ENCODE results near the gene AFAP1.

The AFAP1 gene

GRCh38 chr4:7841071-7841470 lies 98.6 kb downstream of the AFAP1 start:
- DNase-seq (ENCODE audit: low spot score) = no peak

- DNase-seq (ENCODE audit: low spot score) = no peak
Measured at GRCh38 chr4:7839856-7840255, 99.8 kb downstream of the AFAP1 start.

GRCh38 chr4:7838136-7838782 lies 101.4 kb downstream of the AFAP1 start:
- DNase-seq (ENCODE audit: low spot score) = no peak

DNA sequence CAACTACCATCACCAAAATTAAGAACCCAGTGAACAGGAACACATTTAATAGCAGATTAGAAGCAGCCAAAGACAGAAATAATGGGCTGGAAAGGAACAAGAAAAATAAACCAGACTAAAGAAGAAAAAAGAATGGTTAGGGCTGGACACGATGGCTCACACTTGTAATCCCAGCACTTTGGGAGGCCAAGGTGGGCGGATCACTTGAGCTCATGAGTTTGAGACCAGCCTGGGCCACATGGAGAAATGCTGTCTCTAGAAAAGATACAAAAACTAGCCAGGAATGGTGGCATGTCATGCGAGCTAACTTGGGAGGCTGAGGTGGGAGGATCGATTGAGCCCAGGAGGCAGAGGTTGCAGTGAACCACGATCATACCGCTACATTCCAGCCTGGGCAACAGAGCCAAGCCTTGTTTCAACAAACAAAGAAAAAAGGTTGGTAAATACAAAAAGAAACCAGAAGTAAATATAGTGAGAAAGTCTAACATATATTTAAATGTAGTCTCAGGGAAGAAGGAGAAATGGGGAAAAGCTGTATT lies 102.0 kb downstream of the AFAP1 start:
- no peak for DNase-seq (ENCODE audit: low spot score)

DNA sequence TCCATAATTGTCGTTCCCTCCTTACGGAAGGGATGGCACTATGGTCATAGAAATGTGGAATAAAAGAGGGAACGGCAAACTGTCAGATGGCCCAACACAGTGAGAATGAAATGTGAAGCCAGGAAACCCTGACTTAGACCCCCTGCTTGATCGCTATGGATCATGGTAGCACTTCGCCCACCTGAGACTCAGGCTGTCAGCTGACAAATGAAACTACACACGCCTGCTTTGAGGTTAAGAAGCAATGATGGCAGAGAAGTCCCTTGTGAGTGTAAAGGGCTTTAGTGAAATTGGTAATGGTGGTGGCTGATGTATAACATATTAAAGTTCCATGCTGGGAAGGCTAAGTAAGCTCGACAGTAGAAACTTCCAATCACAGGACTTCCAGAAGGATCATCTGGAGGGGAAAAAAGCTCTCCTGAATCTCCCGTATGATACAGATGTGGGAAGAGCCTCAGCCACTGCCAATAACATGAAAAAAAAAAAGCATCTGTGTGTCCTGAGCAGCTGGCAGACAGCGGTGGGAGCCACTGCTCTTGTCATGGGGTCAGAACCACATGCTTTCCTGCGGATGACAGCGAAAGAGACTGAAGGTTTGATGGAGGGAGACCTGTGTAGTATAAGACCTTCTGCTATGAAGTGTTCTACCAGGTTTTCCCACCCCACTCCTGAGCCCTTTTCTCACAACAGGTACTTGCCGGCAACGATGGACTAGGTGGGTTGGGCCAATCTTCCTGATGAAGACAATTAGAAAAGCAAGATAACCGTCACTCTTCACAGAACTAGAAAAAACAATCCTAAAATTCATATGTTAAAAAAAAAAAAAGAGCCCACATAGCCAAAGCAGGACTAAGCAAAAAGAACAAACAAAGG lies 107.6 kb downstream of the AFAP1 start:
- no peak for DNase-seq (ENCODE audit: low spot score)

DNA sequence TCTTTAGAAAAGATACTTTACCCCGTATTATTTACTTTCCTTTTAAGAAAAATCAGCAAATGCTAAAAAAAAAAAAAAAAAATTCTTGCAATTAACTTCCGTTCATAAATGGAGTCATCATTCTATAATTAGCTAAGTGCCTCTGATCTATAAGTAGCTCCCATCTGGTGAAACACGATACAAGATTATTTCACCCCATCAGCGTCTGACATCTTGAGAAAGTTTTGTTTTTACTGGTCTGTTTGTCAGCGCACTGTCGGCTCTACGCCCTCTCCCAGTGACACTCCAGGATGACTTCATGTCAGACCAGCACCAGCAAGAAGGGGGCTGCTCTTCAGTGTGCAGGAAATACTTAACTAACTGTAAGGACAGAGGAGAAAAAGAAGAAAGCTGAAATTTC lies 108.3 kb downstream of the AFAP1 start:
- no peak for DNase-seq (ENCODE audit: low spot score)

- no peak for DNase-seq (ENCODE audit: low spot score)
Measured at GRCh38 chr4:7830747-7831146, 108.9 kb downstream of the AFAP1 start.

GRCh38 chr4:7829652-7830580 lies 109.7 kb downstream of the AFAP1 start:
- DNase-seq (ENCODE audit: low spot score) = no peak

- no peak for DNase-seq (ENCODE audit: low spot score)
Measured at GRCh38 chr4:7828793-7829301, 110.8 kb downstream of the AFAP1 start.

DNA sequence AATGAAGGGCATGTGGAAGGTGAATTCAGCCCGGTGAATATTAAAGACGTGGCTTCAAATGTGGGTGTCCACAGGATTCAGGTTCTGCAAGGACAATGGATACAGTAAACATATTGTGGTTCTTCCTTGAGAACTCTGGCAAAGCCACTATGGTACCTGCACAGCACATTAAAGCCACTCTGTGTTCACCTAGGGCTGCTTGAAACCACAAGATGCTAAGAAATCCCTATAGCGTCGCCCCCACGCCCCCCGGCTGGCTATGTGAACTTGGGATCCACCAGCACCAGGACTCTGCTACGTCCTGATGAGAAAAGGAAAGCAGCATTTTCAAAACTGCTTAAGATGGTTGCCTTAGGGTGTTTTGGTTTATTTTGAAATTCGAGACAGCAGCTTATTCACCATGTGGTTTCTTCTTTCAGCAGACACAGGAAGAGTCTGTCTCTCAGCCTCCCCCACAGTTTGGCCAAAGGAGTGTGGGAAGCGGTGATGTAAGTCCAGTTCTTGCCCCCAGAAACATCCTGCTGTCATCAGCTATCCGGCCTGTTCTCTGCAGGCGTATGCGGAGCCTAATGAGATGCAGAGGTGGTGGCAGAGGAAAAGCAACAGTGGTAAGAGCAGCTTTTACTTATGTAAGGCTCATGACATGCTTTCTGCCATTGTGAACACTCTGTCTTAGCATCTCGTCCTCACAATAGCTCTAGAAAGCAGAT lies 111.5 kb downstream of the AFAP1 start:
- peak; percentile 76 for DNase-seq (ENCODE audit: low spot score)

- no peak for DNase-seq (ENCODE audit: low spot score)
Measured at GRCh38 chr4:7827566-7827965, 112.1 kb downstream of the AFAP1 start.

DNA sequence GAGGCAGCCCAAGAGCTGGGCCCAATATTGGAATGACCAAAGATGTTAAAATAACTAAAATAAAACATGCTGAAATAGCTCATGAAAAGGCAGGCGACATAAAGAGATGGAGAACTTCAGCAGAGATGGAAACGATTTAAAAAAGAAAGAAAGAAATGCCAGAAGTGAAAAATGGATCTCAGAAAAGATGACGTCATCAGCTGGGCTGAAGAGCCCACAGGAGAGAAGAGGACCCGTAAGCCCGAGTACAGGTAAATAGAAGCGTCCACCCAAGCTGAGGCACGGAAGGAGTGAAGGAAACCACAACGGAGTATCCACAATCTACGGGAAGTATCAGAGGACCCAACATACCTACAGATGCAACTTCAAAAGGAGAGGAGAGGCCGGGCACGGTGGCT lies 112.8 kb downstream of the AFAP1 start:
- DNase-seq (ENCODE audit: low spot score) = no peak

DNA sequence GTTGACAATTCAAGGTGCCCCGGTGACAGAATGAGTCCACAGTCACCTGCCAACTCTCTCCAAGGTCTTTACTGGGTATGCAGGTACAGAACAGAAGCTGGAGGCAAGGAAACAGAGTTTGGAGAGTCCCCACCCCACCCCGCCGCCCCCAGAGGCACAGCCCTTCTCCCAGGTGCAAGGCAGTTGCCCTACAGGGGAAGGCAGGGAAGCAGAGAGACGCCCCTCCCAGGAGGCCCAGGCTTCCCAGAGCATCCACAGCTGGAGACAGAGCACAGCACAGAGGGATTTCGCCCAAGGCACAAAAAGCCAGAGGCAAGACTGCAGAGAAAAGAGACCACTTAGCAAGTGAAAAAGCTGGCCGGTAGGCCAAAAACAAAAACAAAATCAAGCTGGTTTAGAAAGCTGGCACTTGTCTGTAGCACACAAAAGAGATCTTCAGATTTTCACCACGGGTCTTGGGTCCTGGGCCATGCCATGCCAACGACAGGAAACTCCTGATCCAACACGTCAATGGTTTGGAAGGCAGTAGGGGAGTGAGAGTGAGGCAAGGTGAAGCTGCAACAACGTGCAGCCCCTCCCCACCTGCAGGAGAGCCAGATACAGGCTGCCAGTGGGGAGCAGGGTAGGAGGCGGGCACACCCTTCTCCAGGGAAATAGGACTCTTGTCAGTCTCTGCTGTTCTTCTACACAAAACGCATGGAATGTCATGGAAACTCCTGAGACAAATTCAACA lies 113.3 kb downstream of the AFAP1 start:
- DNase-seq (ENCODE audit: low spot score) = no peak

DNA sequence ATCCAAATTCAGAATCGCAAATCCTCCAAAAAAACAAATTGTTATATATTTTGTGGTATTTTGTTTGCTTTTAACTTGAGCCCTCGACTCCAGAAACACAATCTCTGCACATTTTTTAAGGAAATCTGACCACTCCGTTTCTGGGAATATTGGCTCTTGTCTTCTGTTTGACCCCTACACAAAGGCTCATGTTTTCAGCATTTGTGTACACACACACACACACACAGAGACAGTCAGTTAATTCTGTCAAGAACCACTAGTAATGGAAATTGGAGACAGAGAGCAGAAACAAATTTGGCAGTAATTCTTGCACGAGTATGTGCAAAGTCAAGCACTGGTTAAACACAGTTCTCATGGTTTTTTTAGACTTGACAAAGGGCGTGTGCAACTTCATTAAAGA lies 115.4 kb downstream of the AFAP1 start:
- DNase-seq (ENCODE audit: low spot score) = no peak

GRCh38 chr4:7823416-7823824 lies 116.2 kb downstream of the AFAP1 start:
- no peak for DNase-seq (ENCODE audit: low spot score)

GRCh38 chr4:7822877-7823276 lies 116.8 kb downstream of the AFAP1 start:
- DNase-seq (ENCODE audit: low spot score) = no peak

DNA sequence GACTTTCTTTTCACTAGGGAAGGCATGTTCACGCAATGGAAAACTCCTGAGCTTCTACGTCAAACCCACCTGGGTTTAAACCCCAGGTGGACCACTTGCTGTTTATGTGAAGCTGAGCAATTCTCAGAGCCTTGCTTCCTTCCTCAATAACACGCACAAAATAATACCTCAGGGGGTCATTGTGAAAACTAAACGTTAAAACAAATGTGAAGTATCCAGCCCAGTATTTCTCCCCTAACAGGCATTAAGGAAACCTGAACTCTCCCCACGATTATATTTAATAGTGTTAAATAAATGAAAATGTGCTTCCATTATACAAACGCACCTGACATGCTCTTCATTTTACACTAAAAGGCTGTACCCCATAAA lies 117.5 kb downstream of the AFAP1 start:
- no peak for DNase-seq (ENCODE audit: low spot score)

DNA sequence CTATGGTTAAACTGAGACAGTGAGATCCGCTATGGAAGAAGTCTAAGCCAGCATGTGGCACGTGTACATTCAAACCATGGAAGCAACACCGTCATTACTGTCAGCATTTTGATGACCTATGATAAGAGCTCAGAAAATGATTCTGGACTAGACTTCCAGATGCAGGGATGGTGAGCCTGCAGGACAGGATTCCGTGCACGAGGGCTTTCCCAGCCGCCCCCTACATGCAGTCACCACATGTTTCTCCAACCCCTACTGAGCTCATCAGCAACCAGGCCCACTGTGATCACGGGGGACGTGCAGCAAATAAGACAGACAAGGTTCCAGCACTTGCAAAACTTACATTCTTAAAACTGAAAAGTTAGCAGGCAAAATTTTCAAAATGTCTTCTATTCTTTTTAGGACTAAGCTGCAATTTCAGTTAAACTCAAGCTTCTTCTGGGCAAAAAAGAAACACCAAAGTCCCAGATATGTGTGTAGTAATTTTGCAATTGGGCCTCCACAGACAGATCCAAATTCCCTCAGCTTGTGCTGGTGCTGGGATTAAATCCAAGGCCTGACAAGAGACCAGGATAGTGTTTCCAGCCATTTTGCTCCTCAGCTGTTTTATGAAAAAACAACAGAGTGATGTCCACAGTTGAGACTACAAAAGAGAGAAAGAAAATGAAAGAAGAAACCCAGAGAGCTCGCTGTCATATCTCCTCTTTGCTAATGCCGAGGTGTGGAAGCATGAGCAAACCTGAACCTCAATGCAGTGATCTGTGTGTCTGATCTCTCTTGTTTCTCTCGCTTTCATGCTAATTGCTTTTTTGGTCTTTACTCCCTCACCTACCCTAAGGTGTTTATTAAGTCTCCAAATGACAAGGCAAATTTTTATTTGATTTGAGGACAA lies 118.2 kb downstream of the AFAP1 start:
- no peak for DNase-seq (ENCODE audit: low spot score)

DNA sequence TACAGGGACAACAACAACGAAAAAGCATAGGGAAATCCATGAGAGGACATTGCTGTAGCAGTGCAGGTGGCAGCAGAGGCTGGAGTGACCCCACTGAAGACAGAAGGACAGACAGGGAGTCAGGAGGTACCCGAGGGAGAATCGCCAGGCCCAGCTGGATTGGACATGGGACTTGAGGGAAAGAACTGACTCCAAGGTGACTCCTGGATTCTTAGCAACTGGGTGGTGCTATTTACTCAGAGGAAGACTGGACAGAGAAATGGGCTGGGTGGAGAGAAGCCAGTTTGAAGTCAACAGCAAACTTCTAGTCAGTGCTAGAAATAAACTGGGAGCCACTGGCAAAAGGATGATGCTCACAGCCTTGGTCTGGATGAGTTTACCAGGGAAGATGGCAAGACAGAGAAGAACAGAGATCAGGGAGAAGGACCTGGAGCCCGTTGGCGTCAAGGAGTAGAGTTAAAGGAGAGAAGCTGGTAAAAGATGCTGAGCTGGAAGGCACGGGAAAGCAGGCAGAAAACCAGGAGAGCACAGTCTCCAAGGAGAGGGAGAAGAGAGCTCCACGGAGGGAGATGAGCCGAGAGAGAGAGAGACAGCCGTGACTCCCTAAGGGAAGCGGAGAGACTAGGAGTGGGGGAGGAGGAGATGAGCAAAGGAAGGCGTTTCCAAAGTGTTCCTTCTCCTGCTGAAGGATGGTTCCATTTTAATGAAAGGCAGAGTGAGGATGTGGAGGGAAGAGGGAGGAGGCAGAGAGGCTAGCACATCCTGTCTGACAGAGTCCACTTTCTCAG lies 119.4 kb downstream of the AFAP1 start:
- DNase-seq (ENCODE audit: low spot score) = no peak

Measured in COLO829 (cell line).